ENCODE data around the gene ATG7.
A peak's percentile ranks its signal among the peaks of the same experiment; 100 is the strongest.
"Not testable (repeated sequence)": the region's sequence is repeated elsewhere in the genome, so short reads cannot be mapped to it uniquely, and the experiment has no call there.

Gene ATG7

GRCh38 chr3:11570251-11570650 is 298.1 kb downstream of the ATG7 start:
- intact Hi-C loops (cut with DNase I) = no loop called here
- DNase-seq = no peak

- intact Hi-C loops (cut with DNase I) = no loop called here
- no peak for DNase-seq
Observed at GRCh38 chr3:11570789-11571495, 298.7 kb downstream of the ATG7 start.

- intact Hi-C loops (cut with DNase I) = not testable (repeated sequence)
Observed at GRCh38 chr3:11572660-11573059, 300.5 kb downstream of the ATG7 start.

GRCh38 chr3:11574981-11575669 is 302.9 kb downstream of the ATG7 start:
- intact Hi-C loops (cut with DNase I) = no loop called here
- peak in 1 of 10 donors; percentile 70 for DNase-seq

More at GRCh38 chr3:11572660-11573059, 300.5 kb downstream of the ATG7 start:
- DNase-seq = not testable (repeated sequence)

- intact Hi-C loops (cut with DNase I) = no loop called here
- DNase-seq = peak in 1 of 10 donors; percentile 47
Observed at GRCh38 chr3:11575677-11576076, 303.5 kb downstream of the ATG7 start.

GRCh38 chr3:11576453-11576852 is 304.3 kb downstream of the ATG7 start:
- intact Hi-C loops (cut with DNase I) = no loop called here

GRCh38 chr3:11578169-11578568 is 306.0 kb downstream of the ATG7 start:
- intact Hi-C loops (cut with DNase I) = no loop called here
- DNase-seq = peak in 1 of 10 donors; percentile 61

More at GRCh38 chr3:11576453-11576852, 304.3 kb downstream of the ATG7 start:
- peak in 1 of 10 donors; percentile 61 for DNase-seq

GRCh38 chr3:11580645-11581044 is 308.4 kb downstream of the ATG7 start:
- intact Hi-C loops (cut with DNase I) = no loop called here
- no peak for DNase-seq

GRCh38 chr3:11581237-11582190 is 309.3 kb downstream of the ATG7 start:
- intact Hi-C loops (cut with DNase I) = no loop called here
- no peak for DNase-seq

GRCh38 chr3:11582191-11582968 is 310.2 kb downstream of the ATG7 start:
- intact Hi-C loops (cut with DNase I) = no loop called here
- peak; percentile 66 to 96 (median 75) for DNase-seq

- no peak for DNase-seq
- intact Hi-C loops (cut with DNase I) = no loop called here
Observed at GRCh38 chr3:11583235-11583634, 311.0 kb downstream of the ATG7 start.

- no peak for DNase-seq
- intact Hi-C loops (cut with DNase I) = no loop called here
Observed at GRCh38 chr3:11583638-11584046, 311.4 kb downstream of the ATG7 start.

GRCh38 chr3:11584570-11584969 is 312.4 kb downstream of the ATG7 start:
- intact Hi-C loops (cut with DNase I) = no loop called here
- no peak for DNase-seq

GRCh38 chr3:11587766-11588165 is 315.6 kb downstream of the ATG7 start:
- no peak for DNase-seq
- intact Hi-C loops (cut with DNase I) = no loop called here

- intact Hi-C loops (cut with DNase I) = no loop called here
- DNase-seq = no peak
Observed at GRCh38 chr3:11588338-11588737, 316.1 kb downstream of the ATG7 start.

- no peak for DNase-seq
- intact Hi-C loops (cut with DNase I) = no loop called here
Observed at GRCh38 chr3:11588755-11589154, 316.6 kb downstream of the ATG7 start.

- no peak for DNase-seq
- intact Hi-C loops (cut with DNase I) = loop anchor here (2.0 kb wide), 1 partner anchor 53 kb away; the partner anchor contains the start of gene VGLL4
Observed at GRCh38 chr3:11589706-11590105, 317.5 kb downstream of the ATG7 start.

GRCh38 chr3:11591002-11591355 is 318.8 kb downstream of the ATG7 start:
- intact Hi-C loops (cut with DNase I) = loop anchor here (2.0 kb wide), 1 partner anchor 52 kb away; the partner anchor contains the start of gene VGLL4

GRCh38 chr3:11591391-11592282 is 319.4 kb downstream of the ATG7 start:
- peak; percentile 62 to 95 (median 70) for DNase-seq

More at GRCh38 chr3:11591002-11591355, 318.8 kb downstream of the ATG7 start:
- DNase-seq = no peak

More at GRCh38 chr3:11591391-11592282, 319.4 kb downstream of the ATG7 start:
- intact Hi-C loops (cut with DNase I) = loop anchor here (2.0 kb wide), 1 partner anchor 51 kb away; the partner anchor contains the start of gene VGLL4
